SU-DHL-6 (cell line): ENCODE measurements around the gene POU6F2.

Experiments
- CTCF ChIP-seq: fragments of 200-600 bp; sonication (generic); IDR thresholded peaks from one replicate; pipeline ENCODE4 v1.5.1; 2017; ENCODE audit warnings: antibody characterized with exemption, mild to moderate bottlenecking, low read length, moderate library complexity; ENCODE audit not compliant: insufficient read depth, poor library complexity, severe bottlenecking
- EZH2phosphoT487 ChIP-seq: fragments of 200-600 bp; sonication (generic), shearing (Covaris generic); conservative IDR thresholded peaks from 2 replicates; pipeline ENCODE4 v1.6.1; 2018; ENCODE audit warnings: mild to moderate bottlenecking, antibody characterized with exemption, low read length, moderate library complexity, mixed read lengths

- TF ChIP-seq CTCF, result no peak
- TF ChIP-seq EZH2phosphoT487, result no peak
These were observed 282.7 kb downstream of the POU6F2 start for GRCh38 chr7:39260279-39260844.
